Neuronal stem cell (in vitro differentiated cells): ENCODE results near the gene RETSAT.
A peak's percentile ranks its signal among the peaks of the same experiment; 100 is the strongest.

ENCODE experiments used
- DNase-seq: peaks from one replicate; pipeline ENCODE4 v3.0.0-alpha.2; 2013; ENCODE audit warnings: low spot score
- H2AFZ ChIP-seq: one replicate; pipeline ENCODE4 v1.6.1; 2013; ENCODE audit warnings: mild to moderate bottlenecking, low read length, inconsistent platforms
- H2AK5ac ChIP-seq: 2 replicates; pipeline ENCODE4 v1.6.1; 2013; ENCODE audit warnings: low read depth, mild to moderate bottlenecking, inconsistent platforms, low read length, moderate library complexity, mixed read lengths
- H2BK120ac ChIP-seq: 2 replicates; pipeline ENCODE4 v1.6.1; 2013; ENCODE audit warnings: low read depth, mild to moderate bottlenecking, inconsistent platforms, low read length, moderate library complexity, mixed read lengths
- H2BK12ac ChIP-seq: one replicate; pipeline ENCODE4 v1.6.1; 2013; ENCODE audit warnings: low read length, inconsistent platforms
- H2BK15ac ChIP-seq: 2 replicates; pipeline ENCODE4 v1.6.1; 2013; ENCODE audit warnings: mild to moderate bottlenecking, low read length, inconsistent platforms, mixed read lengths
- H2BK5ac ChIP-seq: one replicate; pipeline ENCODE4 v1.6.1; 2013; ENCODE audit warnings: inconsistent platforms, mild to moderate bottlenecking, low read length, moderate library complexity
- H3K14ac ChIP-seq: one replicate; pipeline ENCODE4 v1.6.1; 2013; ENCODE audit warnings: low read length, inconsistent platforms
- H3K18ac ChIP-seq: 2 replicates; pipeline ENCODE4 v1.6.1; 2013; ENCODE audit warnings: low read length, inconsistent platforms
- H3K23ac ChIP-seq: 2 replicates; pipeline ENCODE4 v1.6.1; 2013; ENCODE audit warnings: low read depth, mild to moderate bottlenecking, mixed read lengths, low read length, inconsistent platforms; ENCODE audit not compliant: poor library complexity
- H3K27ac ChIP-seq: replicated peaks from 3 replicates; pipeline ENCODE4 v1.5.1; 2013; ENCODE audit warnings: low read length, inconsistent platforms
- H3K27me3 ChIP-seq, 3 experiments: 2 replicates each; pipeline ENCODE4 v1.6.1; 2013; ENCODE audit warnings: low read length in 3 of 3, mild to moderate bottlenecking in 2 of 3, inconsistent platforms in 1 of 3, low read depth in 1 of 3, mixed read lengths in 1 of 3, moderate library complexity in 1 of 3; ENCODE audit not compliant: control insufficient read depth in 3 of 3, insufficient read depth in 3 of 3
- H3K36me3 ChIP-seq, 2 donors: replicated peaks in 1 of 2; 2 replicates each; pipeline ENCODE4 v1.6.1; 2013; ENCODE audit warnings: low read length in 2 of 2; ENCODE audit not compliant: control insufficient read depth in 2 of 2, insufficient read depth in 2 of 2
- H3K4ac ChIP-seq: 2 replicates; pipeline ENCODE4 v1.6.1; 2013; ENCODE audit warnings: inconsistent platforms, mild to moderate bottlenecking, low read length, moderate library complexity
- H3K4me1 ChIP-seq, 2 donors: 1 replicate in 1 of 2; 2 replicates in 1 of 2; pipeline ENCODE4 v1.6.1; 2013; ENCODE audit warnings: low read length in 2 of 2, low read depth in 1 of 2; ENCODE audit not compliant: control insufficient read depth in 2 of 2, insufficient read depth in 1 of 2
- H3K4me2 ChIP-seq: one replicate; pipeline ENCODE4 v1.6.1; 2013; ENCODE audit warnings: mild to moderate bottlenecking, low read length, inconsistent platforms; ENCODE audit not compliant: insufficient read depth, poor library complexity, severe bottlenecking
- H3K4me3 ChIP-seq, 2 donors: 2 replicates each; pipeline ENCODE4 v1.5.1; 2013; ENCODE audit warnings: low read length in 2 of 2, mild to moderate bottlenecking in 2 of 2, inconsistent platforms in 1 of 2, moderate library complexity in 1 of 2
- H3K79me1 ChIP-seq: one replicate; pipeline ENCODE4 v1.6.1; 2013; ENCODE audit warnings: low read depth, mild to moderate bottlenecking, inconsistent platforms, low read length, moderate library complexity
- H3K9ac ChIP-seq: one replicate; pipeline ENCODE4 v1.6.1; 2013; ENCODE audit warnings: mild to moderate bottlenecking, low read depth, low read length, inconsistent platforms; ENCODE audit not compliant: poor library complexity
- H3K9me3 ChIP-seq, 2 donors: replicated peaks in 1 of 2; 2 replicates each; pipeline versions ENCODE3 to v1.6.1; 2013; ENCODE audit warnings: low read length in 2 of 2, mild to moderate bottlenecking in 2 of 2, inconsistent platforms in 1 of 2, low read depth in 1 of 2, mixed read lengths in 1 of 2, moderate library complexity in 1 of 2; ENCODE audit not compliant: control insufficient read depth in 2 of 2, insufficient read depth in 1 of 2
- H4K8ac ChIP-seq: one replicate; pipeline ENCODE4 v1.6.1; 2013; ENCODE audit warnings: low read depth, mild to moderate bottlenecking, inconsistent platforms, low read length, moderate library complexity
- H4K91ac ChIP-seq: one replicate; pipeline ENCODE4 v1.6.1; 2013; ENCODE audit warnings: low read length, low read depth, mild to moderate bottlenecking, inconsistent platforms; ENCODE audit not compliant: poor library complexity
- WGBS, 2 donors: extraction: QIAGEN DNeasy Blood & Tissue Kit; methylation state at CpG; one replicate each; pipeline ENCODE4 v1.1.7; 2013; ENCODE audit warnings: missing lambda C conversion rate in 2 of 2, mixed read lengths in 1 of 2; ENCODE audit not compliant: insufficient read length in 2 of 2, insufficient replicate concordance in 1 of 2; ENCODE audit errors: extremely low coverage in 2 of 2; 5-methylcytosine and 5-hydroxymethylcytosine counted together

Gene RETSAT

DNA sequence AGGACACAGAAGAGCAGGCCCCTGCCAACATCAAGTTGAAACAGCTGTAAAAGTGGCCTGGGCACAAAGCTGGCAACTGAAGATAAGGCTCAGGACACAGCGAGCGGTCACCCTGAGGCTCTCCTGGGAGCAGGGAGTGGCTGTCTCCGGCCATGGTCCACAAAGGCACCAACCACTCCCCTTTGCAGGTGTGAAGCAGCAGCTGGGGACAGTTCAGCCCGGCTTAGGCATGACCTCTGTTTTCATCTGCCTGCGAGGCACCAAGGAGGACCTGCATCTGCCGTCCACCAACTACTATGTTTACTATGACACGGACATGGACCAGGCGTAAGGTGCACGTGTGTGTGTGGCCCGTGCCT is 39.5 kb downstream of the RETSAT start:
- Histone ChIP-seq H3K23ac (no peak overlapping the region), H2BK15ac (no peak overlapping the region), H3K4me3 (no peak overlapping the region), H3K79me1 (no peaks in the 10 kb centered on the region), H4K91ac (no peak overlapping the region), H3K9me3 (no peaks in the 10 kb centered on the region), H2BK120ac (no peak overlapping the region), H2BK5ac (no peak overlapping the region), H4K8ac (peak overlapping the region; percentile 43), H2AK5ac (no peak overlapping the region), H3K18ac (no peak overlapping the region), H3K4me2 (no peak overlapping the region), H2BK12ac (no peak overlapping the region), H3K36me3 (peaks cover 19 to 45% of the 10 kb centered on the region in 2 donors), H2AFZ (no peak overlapping the region), H3K4me1 (peaks cover 0 to 2% of the 10 kb centered on the region in 2 donors), H3K27me3 (no peaks in the 10 kb centered on the region), H3K27ac (no peak overlapping the region), H3K14ac (no peak overlapping the region), H3K4ac (peak overlapping the region; percentile 76), H3K9ac (peak overlapping the region; percentile 77)
- no peak for DNase-seq
- no CpG with 5 or more reads among the region's 10 CpGs for WGBS, 2 donors

DNA sequence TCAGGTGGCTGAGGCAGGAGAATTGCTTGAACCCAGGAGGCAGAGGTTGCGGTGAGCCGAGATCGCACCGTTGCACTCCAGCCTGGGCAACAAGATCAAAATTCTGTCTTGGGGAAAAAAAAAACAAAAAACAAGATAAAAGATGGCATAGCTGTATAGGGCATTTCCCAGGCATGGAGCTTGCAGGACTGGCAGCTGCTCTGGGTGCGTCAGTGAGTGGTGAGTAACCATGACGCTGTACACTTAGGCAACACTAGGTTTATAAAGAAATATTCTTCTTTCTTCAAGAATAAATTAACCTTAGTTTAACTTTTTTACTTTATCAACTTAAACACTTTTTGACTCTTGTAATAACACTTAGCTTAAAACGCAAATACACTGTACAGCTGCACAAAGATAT is 41.9 kb downstream of the RETSAT start:
- Histone ChIP-seq H2BK15ac (no peak overlapping the region), H3K36me3 (peaks cover 24 to 49% of the 10 kb centered on the region in 2 donors), H2AK5ac (no peak overlapping the region), H3K14ac (no peak overlapping the region), H2BK120ac (no peak overlapping the region), H3K79me1 (no peaks in the 10 kb centered on the region), H3K9ac (no peak overlapping the region), H2BK12ac (no peak overlapping the region), H3K27me3 (no peaks in the 10 kb centered on the region), H3K4me3 (no peak overlapping the region), H3K18ac (no peak overlapping the region), H2BK5ac (no peak overlapping the region), H3K9me3 (no peaks in the 10 kb centered on the region), H3K27ac (no peak overlapping the region), H3K4me1 (peaks cover 0 to 2% of the 10 kb centered on the region in 2 donors), H3K4ac (no peak overlapping the region), H3K23ac (no peak overlapping the region), H2AFZ (no peak overlapping the region), H4K8ac (no peak overlapping the region), H4K91ac (no peak overlapping the region), H3K4me2 (no peak overlapping the region)
- no peak for DNase-seq
- no CpG with 5 or more reads among the region's 7 CpGs for WGBS, 2 donors

DNA sequence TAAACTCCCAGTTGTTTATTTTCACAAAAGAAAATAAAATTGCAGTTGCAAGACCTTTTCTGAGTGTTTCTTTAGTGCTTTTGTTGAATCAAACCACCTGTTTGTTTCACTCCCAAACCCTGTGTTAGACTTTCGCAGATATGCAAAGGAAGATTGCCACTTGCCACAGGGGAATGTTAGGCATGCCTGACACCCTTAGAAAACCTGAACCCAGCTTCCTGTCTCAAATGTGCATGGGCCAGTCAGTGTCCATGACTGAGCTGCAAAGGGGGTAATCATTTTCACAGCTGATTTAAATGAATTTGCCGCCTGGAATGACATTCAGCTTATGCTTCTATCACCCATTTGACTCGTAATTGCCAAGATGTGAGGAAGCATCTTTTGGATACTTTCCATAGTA is 44.0 kb downstream of the RETSAT start:
- no peak overlapping the region for H4K8ac ChIP-seq
- H3K27me3 ChIP-seq: no peaks in the 10 kb centered on the region
- H3K27ac ChIP-seq: no peak overlapping the region
- no peak overlapping the region for H4K91ac ChIP-seq
- H3K14ac ChIP-seq: no peak overlapping the region
- no CpG with 5 or more reads among the region's 3 CpGs for WGBS, 2 donors
- H3K4ac ChIP-seq: no peak overlapping the region
- H2BK5ac ChIP-seq: no peak overlapping the region
- no peak overlapping the region for H2AK5ac ChIP-seq
- H3K79me1 ChIP-seq: no peaks in the 10 kb centered on the region
- no peaks in the 10 kb centered on the region for H3K4me1 ChIP-seq
- H3K36me3 ChIP-seq: peaks cover 36 to 56% of the 10 kb centered on the region in 2 donors
- H3K9ac ChIP-seq: no peak overlapping the region
- DNase-seq: no peak
- no peak overlapping the region for H2BK15ac ChIP-seq
- no peak overlapping the region for H2AFZ ChIP-seq
- H2BK120ac ChIP-seq: no peak overlapping the region
- no peak overlapping the region for H3K4me2 ChIP-seq
- no peaks in the 10 kb centered on the region for H3K9me3 ChIP-seq
- no peak overlapping the region for H3K4me3 ChIP-seq
- no peak overlapping the region for H3K23ac ChIP-seq
- no peak overlapping the region for H3K18ac ChIP-seq
- H2BK12ac ChIP-seq: no peak overlapping the region

DNA sequence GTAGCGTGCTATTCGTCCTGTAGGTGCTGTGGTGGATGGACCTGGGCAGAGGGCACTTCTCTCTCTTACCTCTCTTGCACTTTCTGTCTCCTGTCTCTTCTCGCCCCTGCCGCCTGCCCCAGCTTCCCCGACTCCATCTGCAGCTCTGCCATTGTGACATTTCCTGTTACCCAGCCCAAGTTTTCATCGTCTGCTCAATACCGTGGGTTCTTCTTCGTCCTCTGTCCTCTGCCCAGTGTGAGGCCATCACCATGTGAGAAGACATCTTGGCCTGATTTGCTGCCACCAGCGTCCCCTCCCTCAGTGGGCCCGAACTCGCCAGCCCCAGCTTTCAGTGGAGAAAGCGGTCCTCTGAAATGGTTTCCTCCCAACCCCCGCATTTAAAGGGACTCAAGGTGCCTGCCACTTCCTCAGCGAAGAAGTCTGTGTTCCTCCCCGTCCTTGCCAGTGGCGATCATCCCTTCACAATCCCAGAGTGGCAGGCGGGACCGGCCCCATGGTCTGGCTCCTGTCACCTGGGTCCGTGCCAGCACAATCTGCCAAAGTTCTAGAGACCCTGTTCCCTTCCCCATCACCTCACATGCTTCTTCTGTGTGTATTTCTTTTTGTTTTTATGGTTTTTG is 44.5 kb downstream of the RETSAT start:
- Histone ChIP-seq H3K9ac (no peak overlapping the region), H3K4me3 (no peak overlapping the region), H2BK120ac (no peak overlapping the region), H3K36me3 (peaks cover 36 to 58% of the 10 kb centered on the region in 2 donors), H2AK5ac (no peak overlapping the region), H2AFZ (no peak overlapping the region), H3K27ac (peak overlapping the region; percentile 15), H3K27me3 (no peaks in the 10 kb centered on the region), H2BK5ac (no peak overlapping the region), H3K14ac (no peak overlapping the region), H3K4me2 (no peak overlapping the region), H3K23ac (peak overlapping the region; percentile 17), H3K9me3 (no peaks in the 10 kb centered on the region), H3K18ac (no peak overlapping the region), H2BK15ac (no peak overlapping the region), H3K4ac (no peak overlapping the region), H4K91ac (no peak overlapping the region), H3K79me1 (no peaks in the 10 kb centered on the region), H2BK12ac (no peak overlapping the region), H4K8ac (no peak overlapping the region), H3K4me1 (no peaks in the 10 kb centered on the region)
- DNase-seq: no peak
- WGBS, 2 donors: no CpG with 5 or more reads among the region's 19 CpGs
